DMS114 treated with DMSO at 0.1 percent for 48 hours (cell line): Measurements from ENCODE around the gene HSPB6.
"Not testable (repeated sequence)": the region's sequence is repeated elsewhere in the genome, so short reads cannot be mapped to it uniquely, and the experiment has no call there.

Experiments used
- DNase-seq: peaks from one replicate; lab custom pipeline; 2025; ENCODE audit not compliant: unreplicated experiment; lab: John Stamatoyannopoulos, UW

The HSPB6 gene

GRCh38 chr19:35786299-35787160 is 29.7 kb upstream of the HSPB6 start:
- no peak for DNase-seq

GRCh38 chr19:35785339-35785627 is 28.5 kb upstream of the HSPB6 start:
- no peak for DNase-seq

- no peak for DNase-seq
Observed at GRCh38 chr19:35784503-35785338, 27.9 kb upstream of the HSPB6 start.

- DNase-seq = no peak
Observed at GRCh38 chr19:35783469-35784434, 26.9 kb upstream of the HSPB6 start.

GRCh38 chr19:35782589-35782988 is 25.8 kb upstream of the HSPB6 start:
- DNase-seq = no peak

- DNase-seq = no peak
Observed at GRCh38 chr19:35781650-35782049, 24.8 kb upstream of the HSPB6 start.

- DNase-seq = no peak
Observed at GRCh38 chr19:35780717-35781116, 23.9 kb upstream of the HSPB6 start.

- no peak for DNase-seq
Observed at GRCh38 chr19:35780058-35780457, 23.2 kb upstream of the HSPB6 start.

- DNase-seq = no peak
Observed at GRCh38 chr19:35779033-35779432, 22.2 kb upstream of the HSPB6 start.

- no peak for DNase-seq
Observed at GRCh38 chr19:35777961-35778360, 21.1 kb upstream of the HSPB6 start.

- no peak for DNase-seq
Observed at GRCh38 chr19:35777086-35777841, 20.4 kb upstream of the HSPB6 start.

- no peak for DNase-seq
Observed at GRCh38 chr19:35776102-35776788, 19.4 kb upstream of the HSPB6 start.

GRCh38 chr19:35775298-35776101 is 18.7 kb upstream of the HSPB6 start, which contains the start of gene ARHGAP33:
Gene ARHGAP33 (plus strand): TSS chr19:35775564. CDS start chr19:35775659, 95 bp downstream.
- peak; percentile 96 for DNase-seq

GRCh38 chr19:35775046-35775297 is 18.1 kb upstream of the HSPB6 start:
- DNase-seq = no peak

GRCh38 chr19:35774274-35775045 is 17.6 kb upstream of the HSPB6 start:
- no peak for DNase-seq

GRCh38 chr19:35773020-35773806 is 16.4 kb upstream of the HSPB6 start:
- DNase-seq = no peak

- not testable (repeated sequence) for DNase-seq
Observed at GRCh38 chr19:35772362-35772761, 15.5 kb upstream of the HSPB6 start.

- DNase-seq = no peak
Observed at GRCh38 chr19:35768082-35768421, 11.2 kb upstream of the HSPB6 start.
